SK-N-SH treated with all-trans-retinoic acid at 6 μM for 48 hours (cell line): ENCODE results near the gene NDUFA13.
A peak's percentile ranks its signal among the peaks of the same experiment; 100 is the strongest.
"Not testable (repeated sequence)": the region's sequence is repeated elsewhere in the genome, so short reads cannot be mapped to it uniquely, and the experiment has no call there.

ENCODE experiments used
- ATAC-seq: fragments of 200-7000 bp; cut with Tn5 transposase; 3 replicates; pipeline ENCODE4 v1.9.1; 2020; ENCODE audit warnings: mild to moderate bottlenecking, moderate library complexity
- ARNTL ChIP-seq: fragments of 450-650 bp; formaldehyde crosslinking; IDR thresholded peaks from 2 replicates; pipeline ENCODE4 v1.5.0; 2020; ENCODE audit warnings: low read depth, mild to moderate bottlenecking, moderate library complexity, borderline replicate concordance
- BACH2 ChIP-seq: fragments of 250-450 bp; sonication (Bioruptor Pico); IDR thresholded peaks from 2 replicates; pipeline ENCODE4 v1.9.0; 2021; ENCODE audit warnings: mild to moderate bottlenecking, borderline replicate concordance
- CSDC2 ChIP-seq: fragments of 250-450 bp; sonication (Bioruptor Pico); IDR thresholded peaks from 2 replicates; pipeline ENCODE4 v1.5.0; 2020; ENCODE audit warnings: mild to moderate bottlenecking, moderate library complexity
- GLIS3 ChIP-seq: fragments of 250-450 bp; sonication (Bioruptor Pico); IDR thresholded peaks from 2 replicates; pipeline ENCODE4 v1.5.0; 2020; ENCODE audit warnings: mild to moderate bottlenecking, moderate library complexity
- ISL1 ChIP-seq: fragments of 250-450 bp; sonication (Bioruptor Pico); IDR thresholded peaks from 2 replicates; pipeline ENCODE4 v2.1.2; 2022; ENCODE audit warnings: mild to moderate bottlenecking, moderate library complexity
- RARB ChIP-seq: fragments of 250-450 bp; sonication (Bioruptor Pico); IDR thresholded peaks from 2 replicates; pipeline ENCODE4 v1.8.0; 2021; ENCODE audit warnings: mild to moderate bottlenecking, moderate library complexity
- TCF4 ChIP-seq: fragments of 250-450 bp; sonication (Bioruptor Pico); IDR thresholded peaks from 2 replicates; pipeline ENCODE4 v1.8.0; 2021; ENCODE audit warnings: mild to moderate bottlenecking, moderate library complexity, borderline replicate concordance
- TOX ChIP-seq: fragments of 250-450 bp; sonication (Bioruptor Pico); IDR thresholded peaks from 2 replicates; pipeline ENCODE4 v1.8.0; 2021; ENCODE audit warnings: mild to moderate bottlenecking, moderate library complexity, borderline replicate concordance
- ZC3H10 ChIP-seq: fragments of 250-450 bp; sonication (Bioruptor Pico); IDR thresholded peaks from 2 replicates; pipeline ENCODE4 v1.5.1; 2021; ENCODE audit warnings: mild to moderate bottlenecking, moderate library complexity
- ZFP3 ChIP-seq: fragments of 250-450 bp; sonication (Bioruptor Pico); IDR thresholded peaks from 2 replicates; pipeline ENCODE4 v1.5.0; 2020; ENCODE audit warnings: mild to moderate bottlenecking, moderate library complexity
- ZFP30 ChIP-seq: fragments of 450-650 bp; formaldehyde crosslinking; IDR thresholded peaks from 2 replicates; pipeline ENCODE4 v1.5.0; 2022; ENCODE audit warnings: mild to moderate bottlenecking, moderate library complexity
- ZNF565 ChIP-seq: fragments of 450-650 bp; formaldehyde crosslinking; conservative IDR thresholded peaks from 2 replicates; pipeline ENCODE4 v1.5.0; 2020; ENCODE audit warnings: low read depth, mild to moderate bottlenecking, moderate library complexity
- ZNF70 ChIP-seq: fragments of 450-650 bp; formaldehyde crosslinking; IDR thresholded peaks from 2 replicates; pipeline ENCODE4 v1.5.0; 2020; ENCODE audit warnings: mild to moderate bottlenecking, moderate library complexity
- ZNF8 ChIP-seq: fragments of 450-650 bp; formaldehyde crosslinking; IDR thresholded peaks from 2 replicates; pipeline ENCODE4 v1.5.0; 2020; ENCODE audit warnings: mild to moderate bottlenecking, moderate library complexity
- TF ChIP-seq, protein P1 (sequence below): fragments of 250-450 bp; sonication (Bioruptor Pico); IDR thresholded peaks from 2 replicates; pipeline ENCODE4 v1.5.1; 2021; ENCODE audit warnings: mild to moderate bottlenecking, moderate library complexity
- TF ChIP-seq, protein P2 (sequence below): fragments of 250-450 bp; sonication (Bioruptor Pico); IDR thresholded peaks from 2 replicates; pipeline ENCODE4 v1.8.0; 2021; ENCODE audit warnings: low read depth, mild to moderate bottlenecking, moderate library complexity, borderline replicate concordance
- TF ChIP-seq, protein P3 (sequence below): fragments of 250-450 bp; sonication (Bioruptor Pico); IDR thresholded peaks from 2 replicates; pipeline ENCODE4 v1.5.0; 2020; ENCODE audit warnings: mild to moderate bottlenecking, moderate library complexity
- TF ChIP-seq, protein P4 (sequence below): fragments of 250-450 bp; sonication (Bioruptor Pico); IDR thresholded peaks from 2 replicates; pipeline ENCODE4 v1.5.1; 2020; ENCODE audit warnings: low read depth, mild to moderate bottlenecking, moderate library complexity
- TF ChIP-seq, protein P5 (sequence below): fragments of 250-450 bp; sonication (Bioruptor Pico); IDR thresholded peaks from 2 replicates; pipeline ENCODE4 v1.8.0; 2020; ENCODE audit warnings: mild to moderate bottlenecking, moderate library complexity, borderline replicate concordance

NDUFA13 gene

DNA sequence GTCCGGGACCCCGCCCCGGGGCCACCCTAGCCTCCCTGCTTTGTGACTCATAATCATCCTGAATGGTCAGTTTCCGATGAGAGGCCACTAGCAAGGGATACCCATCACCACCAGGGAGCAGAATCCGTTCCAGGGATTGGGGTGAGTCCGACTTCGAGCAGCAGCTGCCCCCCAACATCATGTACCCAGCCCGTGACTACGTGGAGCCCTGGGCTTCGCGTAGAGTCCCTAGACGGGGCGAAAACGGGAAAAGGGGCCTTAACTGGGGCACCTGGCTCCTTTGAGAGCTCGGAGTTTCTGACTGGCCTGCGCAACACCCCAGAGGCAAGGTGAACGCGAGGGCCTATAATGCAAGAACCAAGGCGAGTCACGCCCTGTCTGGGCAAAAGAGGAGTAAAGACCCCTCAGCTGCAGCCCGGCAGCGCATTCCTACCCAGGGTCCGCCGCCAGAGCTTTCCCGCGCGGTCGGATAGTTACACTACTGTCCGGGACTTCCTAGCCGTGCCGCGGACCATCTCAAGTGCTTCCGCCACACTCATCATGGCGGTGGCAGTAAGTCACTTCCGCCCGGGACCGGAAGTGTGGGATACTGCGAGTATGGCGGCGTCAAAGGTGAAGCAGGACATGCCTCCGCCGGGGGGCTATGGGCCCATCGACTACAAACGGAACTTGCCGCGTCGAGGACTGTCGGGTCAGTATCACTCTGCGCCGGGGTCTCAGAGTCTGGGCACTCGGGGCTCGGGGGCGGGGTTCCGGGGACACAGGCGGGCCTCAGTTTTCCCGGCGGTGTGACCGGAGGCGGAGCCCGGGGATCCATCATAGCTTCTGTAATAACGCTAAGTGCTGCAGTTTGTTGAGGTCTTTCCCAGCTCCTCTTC lies at the start of gene NDUFA13:
Gene NDUFA13, plus strand, starts transcription at position 584 of the 878 bp plus-strand sequence. Its CDS starts 14 bp downstream, at position 598.
- TF ChIP-seq, protein P1, sequence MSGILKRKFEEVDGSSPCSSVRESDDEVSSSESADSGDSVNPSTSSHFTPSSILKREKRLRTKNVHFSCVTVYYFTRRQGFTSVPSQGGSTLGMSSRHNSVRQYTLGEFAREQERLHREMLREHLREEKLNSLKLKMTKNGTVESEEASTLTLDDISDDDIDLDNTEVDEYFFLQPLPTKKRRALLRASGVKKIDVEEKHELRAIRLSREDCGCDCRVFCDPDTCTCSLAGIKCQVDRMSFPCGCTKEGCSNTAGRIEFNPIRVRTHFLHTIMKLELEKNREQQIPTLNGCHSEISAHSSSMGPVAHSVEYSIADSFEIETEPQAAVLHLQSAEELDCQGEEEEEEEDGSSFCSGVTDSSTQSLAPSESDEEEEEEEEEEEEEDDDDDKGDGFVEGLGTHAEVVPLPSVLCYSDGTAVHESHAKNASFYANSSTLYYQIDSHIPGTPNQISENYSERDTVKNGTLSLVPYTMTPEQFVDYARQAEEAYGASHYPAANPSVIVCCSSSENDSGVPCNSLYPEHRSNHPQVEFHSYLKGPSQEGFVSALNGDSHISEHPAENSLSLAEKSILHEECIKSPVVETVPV (CRISPR knock-in tag) = no peak
- TF ChIP-seq ZFP3 (CRISPR knock-in tag) = 0 out of 2 replicates have a peak, but pooled peaks have one; percentile 10
- peak; percentile 94 for ATAC-seq

DNA sequence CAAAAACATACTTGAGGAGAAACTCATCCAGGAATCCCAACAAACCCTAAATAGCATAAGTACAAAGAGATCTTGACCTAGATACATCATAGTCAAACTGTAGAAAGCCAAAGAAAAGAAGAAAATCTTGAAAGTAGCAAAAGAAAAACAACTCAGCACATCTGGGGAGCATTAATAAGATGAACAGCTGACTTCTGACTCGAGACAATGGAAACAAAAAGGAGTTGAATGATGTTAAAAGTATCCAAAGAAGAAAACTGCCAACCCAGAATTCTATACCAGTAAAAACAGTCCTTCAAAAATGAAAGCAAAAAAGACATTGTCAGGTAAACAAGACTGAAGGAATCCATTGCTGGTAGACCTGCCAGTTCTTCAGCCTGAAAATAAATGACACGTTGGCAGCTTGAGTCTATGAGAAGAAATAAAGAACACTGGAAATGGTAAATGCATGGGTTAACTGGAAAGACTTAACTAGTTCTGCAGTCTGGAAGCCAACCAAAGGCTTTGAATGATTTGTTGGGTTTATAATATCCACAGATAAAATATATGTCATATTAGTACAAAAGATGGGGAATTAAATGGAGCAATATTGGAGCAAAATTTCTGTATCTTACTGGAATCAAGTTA lies 47.5 kb upstream of the NDUFA13 start:
- no peak for ATAC-seq
- TF ChIP-seq, protein P2, sequence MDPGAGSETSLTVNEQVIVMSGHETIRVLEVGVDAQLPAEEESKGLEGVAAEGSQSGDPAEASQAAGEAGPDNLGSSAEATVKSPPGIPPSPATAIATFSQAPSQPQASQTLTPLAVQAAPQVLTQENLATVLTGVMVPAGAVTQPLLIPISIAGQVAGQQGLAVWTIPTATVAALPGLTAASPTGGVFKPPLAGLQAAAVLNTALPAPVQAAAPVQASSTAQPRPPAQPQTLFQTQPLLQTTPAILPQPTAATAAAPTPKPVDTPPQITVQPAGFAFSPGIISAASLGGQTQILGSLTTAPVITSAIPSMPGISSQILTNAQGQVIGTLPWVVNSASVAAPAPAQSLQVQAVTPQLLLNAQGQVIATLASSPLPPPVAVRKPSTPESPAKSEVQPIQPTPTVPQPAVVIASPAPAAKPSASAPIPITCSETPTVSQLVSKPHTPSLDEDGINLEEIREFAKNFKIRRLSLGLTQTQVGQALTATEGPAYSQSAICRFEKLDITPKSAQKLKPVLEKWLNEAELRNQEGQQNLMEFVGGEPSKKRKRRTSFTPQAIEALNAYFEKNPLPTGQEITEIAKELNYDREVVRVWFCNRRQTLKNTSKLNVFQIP (CRISPR knock-in tag) = 0 out of 2 replicates have a peak, but pooled peaks have one; percentile 51
- TF ChIP-seq TCF4 = peak; percentile 70
- TF ChIP-seq, protein P3, sequence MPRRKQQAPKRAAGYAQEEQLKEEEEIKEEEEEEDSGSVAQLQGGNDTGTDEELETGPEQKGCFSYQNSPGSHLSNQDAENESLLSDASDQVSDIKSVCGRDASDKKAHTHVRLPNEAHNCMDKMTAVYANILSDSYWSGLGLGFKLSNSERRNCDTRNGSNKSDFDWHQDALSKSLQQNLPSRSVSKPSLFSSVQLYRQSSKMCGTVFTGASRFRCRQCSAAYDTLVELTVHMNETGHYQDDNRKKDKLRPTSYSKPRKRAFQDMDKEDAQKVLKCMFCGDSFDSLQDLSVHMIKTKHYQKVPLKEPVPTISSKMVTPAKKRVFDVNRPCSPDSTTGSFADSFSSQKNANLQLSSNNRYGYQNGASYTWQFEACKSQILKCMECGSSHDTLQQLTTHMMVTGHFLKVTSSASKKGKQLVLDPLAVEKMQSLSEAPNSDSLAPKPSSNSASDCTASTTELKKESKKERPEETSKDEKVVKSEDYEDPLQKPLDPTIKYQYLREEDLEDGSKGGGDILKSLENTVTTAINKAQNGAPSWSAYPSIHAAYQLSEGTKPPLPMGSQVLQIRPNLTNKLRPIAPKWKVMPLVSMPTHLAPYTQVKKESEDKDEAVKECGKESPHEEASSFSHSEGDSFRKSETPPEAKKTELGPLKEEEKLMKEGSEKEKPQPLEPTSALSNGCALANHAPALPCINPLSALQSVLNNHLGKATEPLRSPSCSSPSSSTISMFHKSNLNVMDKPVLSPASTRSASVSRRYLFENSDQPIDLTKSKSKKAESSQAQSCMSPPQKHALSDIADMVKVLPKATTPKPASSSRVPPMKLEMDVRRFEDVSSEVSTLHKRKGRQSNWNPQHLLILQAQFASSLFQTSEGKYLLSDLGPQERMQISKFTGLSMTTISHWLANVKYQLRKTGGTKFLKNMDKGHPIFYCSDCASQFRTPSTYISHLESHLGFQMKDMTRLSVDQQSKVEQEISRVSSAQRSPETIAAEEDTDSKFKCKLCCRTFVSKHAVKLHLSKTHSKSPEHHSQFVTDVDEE (CRISPR knock-in tag) = no peak

DNA sequence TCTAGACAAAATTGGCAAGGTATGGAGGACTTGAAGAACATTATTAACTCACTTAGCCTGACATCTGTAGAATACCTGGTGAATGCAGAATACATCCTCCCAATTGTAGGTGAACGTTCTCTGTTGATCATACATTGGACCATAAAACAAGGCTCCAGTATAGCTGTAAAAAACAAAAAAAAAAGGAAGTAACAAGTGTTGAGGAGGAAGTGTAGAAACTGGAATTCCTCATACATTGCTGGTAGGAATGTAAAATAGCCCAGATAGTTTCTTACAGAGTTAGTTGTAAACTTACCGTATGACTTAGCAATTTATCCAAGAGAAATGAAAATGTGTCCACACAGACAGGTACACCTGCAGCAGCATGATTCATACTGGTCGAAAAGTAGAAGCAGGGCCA lies 45.4 kb upstream of the NDUFA13 start:
- no peak for TF ChIP-seq ZNF8 (CRISPR knock-in tag)
- ATAC-seq = no peak

DNA sequence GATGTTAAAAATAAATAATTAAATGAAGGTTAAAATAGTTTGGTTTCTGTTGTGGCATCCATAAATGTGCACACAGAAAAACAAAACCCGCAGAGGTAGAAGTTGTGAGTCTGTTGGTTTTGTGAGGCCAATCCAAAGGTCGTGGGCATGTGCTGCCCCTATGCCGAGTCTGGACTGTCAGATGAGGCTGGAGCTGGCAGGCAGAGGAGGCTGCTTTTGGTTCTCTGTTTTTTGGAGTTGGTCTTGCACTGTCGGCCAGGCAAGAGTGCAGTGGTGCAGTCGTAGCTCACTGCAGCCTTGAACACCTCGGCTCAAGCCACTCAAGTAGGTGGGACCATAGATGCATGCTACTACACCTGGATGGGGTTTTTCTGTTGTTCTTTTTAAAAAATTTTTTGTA lies 44.3 kb upstream of the NDUFA13 start:
- ATAC-seq = no peak
- TF ChIP-seq, protein P3 (CRISPR knock-in tag) = no peak
- TF ChIP-seq ZNF8 (CRISPR knock-in tag) (no peak), ZC3H10 (CRISPR knock-in tag) (no peak), ISL1 (CRISPR knock-in tag) (no peak), ZNF70 (no peak), RARB (CRISPR knock-in tag) (no peak), ZFP3 (CRISPR knock-in tag) (no peak), CSDC2 (CRISPR knock-in tag) (no peak), TOX (CRISPR knock-in tag) (no peak), ZNF565 (CRISPR knock-in tag) (no peak), ZFP30 (CRISPR knock-in tag) (no peak), GLIS3 (CRISPR knock-in tag) (no peak), ARNTL (CRISPR knock-in tag) (no peak), BACH2 (CRISPR knock-in tag) (no peak)
- TF ChIP-seq, protein P4, sequence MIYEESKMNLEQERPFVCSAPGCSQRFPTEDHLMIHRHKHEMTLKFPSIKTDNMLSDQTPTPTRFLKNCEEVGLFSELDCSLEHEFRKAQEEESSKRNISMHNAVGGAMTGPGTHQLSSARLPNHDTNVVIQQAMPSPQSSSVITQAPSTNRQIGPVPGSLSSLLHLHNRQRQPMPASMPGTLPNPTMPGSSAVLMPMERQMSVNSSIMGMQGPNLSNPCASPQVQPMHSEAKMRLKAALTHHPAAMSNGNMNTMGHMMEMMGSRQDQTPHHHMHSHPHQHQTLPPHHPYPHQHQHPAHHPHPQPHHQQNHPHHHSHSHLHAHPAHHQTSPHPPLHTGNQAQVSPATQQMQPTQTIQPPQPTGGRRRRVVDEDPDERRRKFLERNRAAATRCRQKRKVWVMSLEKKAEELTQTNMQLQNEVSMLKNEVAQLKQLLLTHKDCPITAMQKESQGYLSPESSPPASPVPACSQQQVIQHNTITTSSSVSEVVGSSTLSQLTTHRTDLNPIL (CRISPR knock-in tag) = no peak
- TF ChIP-seq, protein P5, sequence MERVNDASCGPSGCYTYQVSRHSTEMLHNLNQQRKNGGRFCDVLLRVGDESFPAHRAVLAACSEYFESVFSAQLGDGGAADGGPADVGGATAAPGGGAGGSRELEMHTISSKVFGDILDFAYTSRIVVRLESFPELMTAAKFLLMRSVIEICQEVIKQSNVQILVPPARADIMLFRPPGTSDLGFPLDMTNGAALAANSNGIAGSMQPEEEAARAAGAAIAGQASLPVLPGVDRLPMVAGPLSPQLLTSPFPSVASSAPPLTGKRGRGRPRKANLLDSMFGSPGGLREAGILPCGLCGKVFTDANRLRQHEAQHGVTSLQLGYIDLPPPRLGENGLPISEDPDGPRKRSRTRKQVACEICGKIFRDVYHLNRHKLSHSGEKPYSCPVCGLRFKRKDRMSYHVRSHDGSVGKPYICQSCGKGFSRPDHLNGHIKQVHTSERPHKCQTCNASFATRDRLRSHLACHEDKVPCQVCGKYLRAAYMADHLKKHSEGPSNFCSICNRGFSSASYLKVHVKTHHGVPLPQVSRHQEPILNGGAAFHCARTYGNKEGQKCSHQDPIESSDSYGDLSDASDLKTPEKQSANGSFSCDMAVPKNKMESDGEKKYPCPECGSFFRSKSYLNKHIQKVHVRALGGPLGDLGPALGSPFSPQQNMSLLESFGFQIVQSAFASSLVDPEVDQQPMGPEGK = no peak
- TF ChIP-seq, protein P2 (CRISPR knock-in tag) = no peak

DNA sequence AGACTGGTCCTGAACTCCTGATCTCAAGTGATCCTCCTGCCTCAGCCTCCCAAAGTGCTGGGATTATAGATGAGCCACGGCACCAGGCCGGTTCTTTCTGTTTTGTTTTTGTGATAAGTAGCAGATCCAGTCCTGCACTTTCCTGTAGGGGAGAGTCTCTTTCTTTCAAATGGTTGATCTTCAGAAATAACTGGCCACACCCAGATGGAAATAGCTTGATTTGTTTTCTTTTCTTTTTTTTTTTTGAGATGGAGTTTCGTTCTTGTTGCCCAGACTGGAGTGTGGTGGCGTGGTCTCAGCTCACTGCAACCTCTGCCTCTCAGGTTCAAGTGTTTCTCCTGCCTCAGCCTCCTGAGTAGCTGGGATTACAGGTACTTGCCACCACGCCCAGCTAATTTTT lies 43.9 kb upstream of the NDUFA13 start:
- ATAC-seq = not testable (repeated sequence)
